ENCODE data around the gene NBPF8. TPM values are rescaled to one million over a fixed set of nuclear protein-coding genes. Genes with fewer than 3 reads are reported as not detected.
"Not testable (repeated sequence)": the region's sequence is repeated elsewhere in the genome, so short reads cannot be mapped to it uniquely, and the experiment has no call there.

The NBPF8 gene, protein sequence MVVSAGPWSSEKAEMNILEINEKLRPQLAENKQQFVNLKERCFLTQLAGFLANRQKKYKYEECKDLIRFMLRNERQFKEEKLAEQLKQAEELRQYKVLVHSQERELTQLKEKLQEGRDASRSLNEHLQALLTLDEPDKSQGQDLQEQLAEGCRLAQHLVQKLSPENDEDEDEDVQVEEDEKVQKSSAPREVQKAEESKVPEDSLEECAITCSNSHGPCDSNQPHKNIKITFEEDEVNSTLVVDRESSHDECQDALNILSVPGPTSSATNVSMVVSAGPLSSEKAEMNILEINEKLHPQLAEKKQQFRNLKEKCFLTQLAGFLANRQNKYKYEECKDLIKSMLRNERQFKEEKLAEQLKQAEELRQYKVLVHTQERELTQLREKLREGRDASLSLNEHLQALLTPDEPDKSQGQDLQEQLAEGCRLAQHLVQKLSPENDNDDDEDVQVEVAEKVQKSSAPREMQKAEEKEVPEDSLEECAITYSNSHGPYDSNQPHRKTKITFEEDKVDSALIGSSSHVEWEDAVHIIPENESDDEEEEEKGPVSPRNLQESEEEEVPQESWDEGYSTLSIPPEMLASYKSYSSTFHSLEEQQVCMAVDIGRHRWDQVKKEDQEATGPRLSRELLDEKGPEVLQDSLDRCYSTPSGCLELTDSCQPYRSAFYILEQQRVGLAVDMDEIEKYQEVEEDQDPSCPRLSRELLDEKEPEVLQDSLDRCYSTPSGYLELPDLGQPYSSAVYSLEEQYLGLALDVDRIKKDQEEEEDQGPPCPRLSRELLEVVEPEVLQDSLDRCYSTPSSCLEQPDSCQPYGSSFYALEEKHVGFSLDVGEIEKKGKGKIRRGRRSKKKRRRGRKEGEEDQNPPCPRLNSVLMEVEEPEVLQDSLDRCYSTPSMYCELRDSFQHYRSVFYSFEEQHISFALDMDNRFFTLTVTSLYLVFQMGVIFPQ
- total RNA-seq = 10 to 100 TPM in 2 of 4 donors, 1 to 10 TPM in 2; 4.6 to 16.8 (median 10.6) TPM

DNA sequence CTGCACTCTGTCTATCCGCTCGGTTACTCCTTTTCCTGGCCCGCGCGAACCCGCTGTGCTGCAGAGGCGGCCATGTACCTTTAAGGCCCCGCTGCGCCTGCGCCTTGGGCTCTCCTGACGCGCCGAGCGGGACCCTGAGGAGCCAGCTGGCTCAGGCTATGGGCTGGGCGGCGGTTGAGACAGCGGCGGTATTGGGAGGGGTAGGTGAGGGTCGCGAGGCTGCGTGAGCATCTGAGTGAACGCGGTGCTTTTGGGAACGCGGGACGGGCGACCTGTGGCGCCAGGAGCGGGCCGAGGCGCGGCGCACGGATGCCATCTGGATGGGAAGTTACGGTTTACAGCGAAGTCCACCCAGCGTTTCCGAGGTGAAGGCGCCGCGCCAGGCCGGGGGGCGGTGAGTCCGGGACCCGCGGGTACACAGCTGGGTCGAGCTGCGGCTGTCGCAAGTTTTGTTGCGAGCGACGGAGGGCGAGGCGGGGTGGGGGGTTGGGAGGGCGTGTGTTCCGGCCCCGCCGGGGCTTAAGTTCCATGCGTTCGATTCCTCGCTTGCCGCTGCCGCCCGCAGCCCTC is at the start of gene NBPF8:
Gene NBPF8 (plus strand): TSS at position 125 of the 570 bp plus-strand sequence. CDS start 21,488 bp downstream, outside the sequence.
- H3K4me1 ChIP-seq; H3K9me3 ChIP-seq; H3K27me3 ChIP-seq; intact Hi-C loops (cut with DNase I; ENCODE audit: low total_unique reads); H3K36me3 ChIP-seq: not testable (repeated sequence)
- peak within 1 kb of the TSS; percentile 64 to 67 for H3K4me3 ChIP-seq
- DNase-seq = peak; percentile 73 to 78
- H3K27ac ChIP-seq = peak within 1 kb of the TSS; percentile 82

DNA sequence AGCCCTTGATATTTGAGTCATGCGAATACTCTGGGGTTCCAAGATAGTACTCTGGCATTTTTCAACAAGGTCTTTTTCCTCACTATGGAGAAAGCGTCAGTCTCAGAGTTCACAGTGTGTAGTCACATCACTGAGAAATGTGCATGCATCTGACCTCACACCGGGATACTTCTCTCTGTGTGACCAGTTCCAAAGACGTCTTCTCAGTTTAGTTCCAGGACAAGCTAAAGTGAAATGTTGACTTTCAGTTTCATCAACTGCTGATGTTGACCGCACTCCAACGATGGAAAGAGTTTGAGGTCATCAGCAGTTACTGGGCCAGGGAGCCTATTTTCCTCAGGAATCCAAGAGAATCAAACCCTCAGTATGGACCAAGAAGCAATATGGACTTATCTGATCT is 47.1 kb upstream of the NBPF8 start:
- H3K4me1 ChIP-seq; H3K9me3 ChIP-seq; H3K4me3 ChIP-seq; DNase-seq; H3K27me3 ChIP-seq; H3K36me3 ChIP-seq; intact Hi-C loops (cut with DNase I; ENCODE audit: low total_unique reads); H3K27ac ChIP-seq: not testable (repeated sequence)

DNA sequence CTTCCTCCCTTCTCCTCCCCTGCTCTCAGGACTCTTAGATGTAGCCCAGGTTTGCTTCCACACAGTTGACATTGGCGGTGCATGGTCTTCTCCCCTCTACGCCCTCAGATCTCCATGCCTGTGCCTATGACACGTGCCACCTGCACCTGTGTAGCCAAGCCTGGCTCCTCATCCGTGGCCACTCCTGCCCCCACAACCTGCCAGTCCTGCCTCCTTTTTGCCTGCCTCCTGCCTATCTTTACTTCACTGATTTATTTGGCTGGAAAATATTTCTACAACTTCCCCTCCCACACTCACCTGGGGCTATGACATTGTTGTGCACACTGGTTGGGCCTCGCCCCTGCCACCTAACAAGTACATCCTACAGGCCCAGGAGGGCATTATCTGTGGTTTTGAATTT is 28.2 kb upstream of the NBPF8 start:
- H3K9me3 ChIP-seq; H3K36me3 ChIP-seq; DNase-seq; H3K4me1 ChIP-seq; H3K4me3 ChIP-seq; H3K27me3 ChIP-seq; H3K27ac ChIP-seq; intact Hi-C loops (cut with DNase I; ENCODE audit: low total_unique reads): not testable (repeated sequence)

DNA sequence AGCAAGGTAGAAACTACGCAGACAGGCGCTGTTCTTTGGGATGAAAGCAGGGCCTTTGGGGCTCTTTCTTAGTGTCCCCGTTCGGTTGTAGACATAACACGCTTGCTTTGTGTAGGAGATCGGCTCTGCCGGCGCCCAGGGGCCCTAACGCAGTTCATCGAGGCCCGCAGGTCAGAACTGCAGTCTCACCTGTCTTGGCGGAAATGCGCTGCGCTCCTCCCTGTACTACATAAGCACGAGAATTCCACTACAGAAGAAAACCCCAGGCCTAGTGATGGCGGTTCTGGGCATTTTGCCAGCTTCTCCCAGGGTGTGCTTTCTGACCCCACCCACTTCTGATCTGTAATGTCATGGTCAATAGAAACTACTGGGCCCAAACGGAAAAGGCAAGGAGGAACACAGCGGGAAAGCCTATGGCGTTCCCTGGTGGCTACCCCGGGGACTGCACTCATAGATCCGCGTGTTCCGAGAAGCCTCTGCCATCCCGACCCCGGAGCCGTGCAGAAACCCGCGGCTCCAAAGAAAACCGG is 26.2 kb upstream of the NBPF8 start:
- H3K27ac ChIP-seq; H3K4me1 ChIP-seq; H3K36me3 ChIP-seq; H3K4me3 ChIP-seq; intact Hi-C loops (cut with DNase I; ENCODE audit: low total_unique reads); H3K27me3 ChIP-seq; H3K9me3 ChIP-seq; DNase-seq: not testable (repeated sequence)

DNA sequence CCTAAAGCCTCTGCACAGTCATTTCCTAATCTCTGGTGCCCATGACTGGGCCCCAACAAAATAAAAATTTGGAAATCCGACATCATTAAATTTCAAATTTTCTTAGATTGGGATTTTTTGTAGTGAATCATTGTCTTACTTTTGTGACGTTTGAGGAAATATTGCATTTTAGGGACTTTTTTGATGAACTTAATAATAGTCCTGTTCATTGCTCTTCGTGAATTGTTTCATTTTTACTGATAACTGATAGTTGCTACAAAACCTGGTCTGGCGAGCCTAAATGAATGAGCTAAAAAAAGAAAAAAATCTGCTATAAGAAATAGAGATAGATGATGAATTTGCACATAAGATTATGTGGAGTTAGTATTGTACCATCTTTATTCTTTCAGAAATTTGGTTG is 23.5 kb upstream of the NBPF8 start:
- H3K9me3 ChIP-seq; H3K27me3 ChIP-seq; H3K4me1 ChIP-seq; intact Hi-C loops (cut with DNase I; ENCODE audit: low total_unique reads); H3K27ac ChIP-seq; H3K4me3 ChIP-seq; DNase-seq; H3K36me3 ChIP-seq: not testable (repeated sequence)

DNA sequence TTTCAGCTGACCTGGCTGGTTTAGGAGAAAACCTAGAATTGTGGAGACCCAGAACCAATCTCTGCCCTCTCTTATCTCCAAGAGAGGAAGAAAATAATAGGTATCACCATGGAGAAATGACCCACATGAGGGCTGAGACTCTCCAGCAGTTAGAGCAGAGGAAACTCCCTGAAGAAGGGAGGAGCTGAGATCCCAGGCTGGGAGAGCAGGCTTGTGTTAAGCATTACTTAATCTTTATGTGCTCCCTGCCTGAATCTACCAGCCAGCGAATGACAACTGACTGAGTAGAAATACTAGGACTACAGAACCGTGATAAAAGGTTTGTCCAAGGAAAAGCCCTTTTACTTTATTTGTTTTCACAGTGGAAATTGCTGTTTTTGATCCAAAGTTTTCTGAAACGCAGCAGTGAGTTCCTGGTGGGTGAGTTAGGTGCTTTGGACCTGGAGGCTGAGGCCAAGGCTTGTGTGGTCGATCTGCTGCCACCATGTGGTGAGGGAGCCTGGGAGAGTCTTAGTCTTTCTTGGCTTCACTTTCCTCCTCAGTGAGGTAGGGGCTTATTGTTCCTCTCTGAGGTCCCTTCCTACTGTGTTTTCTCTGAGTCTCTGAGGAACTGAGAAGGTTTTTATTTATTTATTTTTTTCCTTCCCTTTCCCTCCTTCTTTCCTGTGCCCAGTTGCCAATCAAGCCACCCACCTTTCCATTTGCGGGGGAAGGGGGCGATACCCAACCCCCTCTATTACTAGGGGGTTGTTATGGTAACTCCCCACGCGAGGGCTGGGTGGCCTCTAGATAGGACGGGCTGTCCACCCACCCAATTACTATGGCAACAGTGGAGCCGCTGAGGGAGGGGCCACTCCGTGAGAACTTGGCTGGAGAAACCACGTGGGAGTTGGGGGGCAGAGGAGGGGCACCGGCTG is 21.3 kb upstream of the NBPF8 start:
- H3K4me1 ChIP-seq; H3K36me3 ChIP-seq; intact Hi-C loops (cut with DNase I; ENCODE audit: low total_unique reads); H3K27ac ChIP-seq; H3K4me3 ChIP-seq; H3K27me3 ChIP-seq; DNase-seq; H3K9me3 ChIP-seq: not testable (repeated sequence)

DNA sequence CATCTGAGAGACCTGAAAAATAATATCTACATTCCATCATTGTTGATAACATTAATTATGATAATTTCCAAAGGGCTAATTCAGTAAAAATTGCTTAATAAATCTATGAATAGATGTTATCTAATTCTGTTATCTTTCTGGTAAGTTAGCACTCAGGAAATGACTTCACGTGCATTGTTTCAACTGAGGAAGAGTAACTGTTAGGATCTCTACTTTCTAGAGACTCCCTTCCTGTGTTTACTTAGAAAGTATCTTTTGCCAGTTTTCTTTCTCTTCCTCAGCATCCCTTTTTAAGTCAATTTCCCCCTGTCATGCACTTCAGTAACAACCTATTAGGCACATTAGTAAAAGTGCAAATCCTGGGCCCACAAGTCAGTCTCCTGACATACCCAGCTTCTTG is 9.5 kb upstream of the NBPF8 start:
- H3K36me3 ChIP-seq; intact Hi-C loops (cut with DNase I; ENCODE audit: low total_unique reads); H3K27ac ChIP-seq: not testable (repeated sequence)

DNA sequence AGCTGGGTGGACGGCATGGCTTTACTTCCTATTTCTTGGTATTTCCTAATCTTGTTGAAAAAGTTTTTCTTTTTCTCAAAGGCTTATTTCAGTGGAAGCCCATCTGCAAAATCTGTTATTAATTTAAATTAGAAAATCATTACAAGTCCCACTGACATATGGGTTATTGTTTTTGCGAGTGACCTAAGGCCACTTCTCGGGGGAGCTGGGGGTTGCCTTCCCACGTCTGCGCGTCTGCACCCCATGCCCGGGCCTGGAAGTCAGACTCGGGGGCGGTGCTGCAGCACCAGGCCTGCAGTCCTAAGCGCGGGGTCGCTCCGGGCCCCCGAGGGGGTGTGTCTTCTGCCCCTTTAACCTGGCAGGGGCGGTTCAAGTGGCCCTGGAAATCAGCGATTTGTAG is 384 bp upstream of the NBPF8 start:
- H3K36me3 ChIP-seq; H3K9me3 ChIP-seq; DNase-seq; H3K4me1 ChIP-seq; H3K27me3 ChIP-seq; H3K27ac ChIP-seq; intact Hi-C loops (cut with DNase I; ENCODE audit: low total_unique reads): not testable (repeated sequence)
- peak overlapping the region in 1 of 2 donors; percentile 67 for H3K4me3 ChIP-seq

More for the DNA sequence above, 9.5 kb upstream of the NBPF8 start:
- DNase-seq, H3K27me3 ChIP-seq, H3K4me3 ChIP-seq, H3K9me3 ChIP-seq, H3K4me1 ChIP-seq: not testable (repeated sequence)

DNA sequence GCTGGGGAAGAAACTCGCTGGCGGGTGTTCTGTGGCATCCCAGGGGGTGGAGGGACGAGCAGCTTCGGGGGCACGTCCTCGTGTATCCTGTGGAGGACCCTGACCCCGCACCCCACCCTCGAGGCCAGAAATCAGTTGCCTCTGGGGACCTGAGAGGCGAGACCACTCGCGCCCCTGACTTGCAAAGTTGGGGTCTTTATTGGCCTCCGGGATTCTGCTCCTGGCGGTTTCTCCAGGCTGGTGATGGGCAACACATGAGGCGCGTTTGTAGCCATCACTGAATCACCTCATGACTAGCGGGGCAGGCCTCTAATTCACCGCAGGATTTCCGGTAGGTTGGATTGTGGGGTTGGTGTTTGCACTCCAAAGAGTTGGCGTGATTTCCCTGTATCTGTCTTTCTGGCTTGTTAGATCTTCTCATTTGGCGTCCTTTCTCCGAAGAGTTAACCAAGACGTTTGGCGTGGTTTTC is 692 bp downstream of the NBPF8 start:
- peak; percentile 21 to 23 for DNase-seq
- Histone ChIP-seq H3K4me3 (peak overlapping the region; percentile 64 to 67), H3K27ac (peak overlapping the region; percentile 82)
- H3K9me3 ChIP-seq; intact Hi-C loops (cut with DNase I; ENCODE audit: low total_unique reads); H3K4me1 ChIP-seq; H3K27me3 ChIP-seq; H3K36me3 ChIP-seq: not testable (repeated sequence)

DNA sequence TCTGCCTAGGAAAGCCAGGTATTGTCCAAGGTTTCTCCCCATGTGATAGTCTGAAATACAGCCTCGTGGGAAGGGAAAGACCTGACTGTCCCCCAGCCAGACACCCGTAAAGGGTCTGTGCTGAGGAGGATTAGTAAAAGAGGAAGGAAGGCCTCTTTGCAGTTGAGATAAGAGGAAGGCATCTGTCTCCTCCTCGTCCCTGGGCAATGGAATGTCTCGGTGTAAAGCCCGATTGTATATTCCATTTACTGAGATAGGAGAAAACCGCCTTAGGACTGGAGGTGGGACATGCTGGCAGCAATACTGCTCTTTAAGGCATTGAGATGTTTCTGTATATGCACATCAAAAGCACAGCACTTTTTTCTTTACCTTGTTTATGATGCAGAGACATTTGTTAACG is 10.2 kb downstream of the NBPF8 start:
- H3K9me3 ChIP-seq; H3K36me3 ChIP-seq; DNase-seq; intact Hi-C loops (cut with DNase I; ENCODE audit: low total_unique reads); H3K4me1 ChIP-seq; H3K4me3 ChIP-seq; H3K27ac ChIP-seq; H3K27me3 ChIP-seq: not testable (repeated sequence)

DNA sequence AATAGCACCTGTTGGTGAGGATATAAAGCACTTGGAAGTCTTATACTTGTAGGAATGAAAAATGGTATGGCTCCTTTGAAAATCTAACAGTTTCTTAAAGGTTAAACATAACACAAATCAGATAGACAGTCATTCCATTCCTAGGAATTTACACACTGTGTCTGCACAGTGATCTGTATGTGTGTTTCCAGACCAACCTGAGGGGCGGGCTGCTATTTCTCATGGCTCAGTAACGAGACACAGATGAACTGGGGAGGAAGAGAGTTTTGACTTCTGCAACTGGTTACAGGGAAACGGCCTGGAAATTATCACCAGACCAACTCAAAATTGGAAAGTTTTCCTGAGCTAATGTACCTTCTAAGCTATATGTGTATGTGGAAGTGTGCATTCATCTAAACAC is 16.8 kb downstream of the NBPF8 start:
- H3K27ac ChIP-seq; H3K4me3 ChIP-seq; intact Hi-C loops (cut with DNase I; ENCODE audit: low total_unique reads); H3K9me3 ChIP-seq; H3K27me3 ChIP-seq; DNase-seq; H3K4me1 ChIP-seq; H3K36me3 ChIP-seq: not testable (repeated sequence)

DNA sequence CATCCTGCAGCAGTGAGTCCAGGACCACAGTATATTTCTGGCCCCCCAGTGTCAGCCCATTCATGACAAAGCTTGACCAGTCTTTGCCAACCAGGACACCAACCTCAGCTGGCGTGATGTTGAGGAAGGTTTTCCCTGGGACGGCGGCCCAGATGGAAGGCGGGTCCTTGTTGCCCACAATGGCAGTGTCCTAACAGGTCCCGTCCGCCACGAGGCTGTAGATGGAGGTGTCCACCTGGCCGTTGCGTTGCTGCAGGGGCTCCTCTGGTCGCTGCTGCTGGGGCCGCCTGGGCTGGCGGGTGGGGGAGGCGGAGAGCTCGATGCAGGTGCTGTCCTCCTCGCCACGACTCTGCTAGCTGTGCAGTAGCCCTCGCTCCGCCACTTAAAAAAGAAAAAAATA is 19.0 kb downstream of the NBPF8 start:
- H3K36me3 ChIP-seq; H3K4me1 ChIP-seq; H3K4me3 ChIP-seq; intact Hi-C loops (cut with DNase I; ENCODE audit: low total_unique reads); DNase-seq; H3K27me3 ChIP-seq; H3K27ac ChIP-seq; H3K9me3 ChIP-seq: not testable (repeated sequence)

Measured in uterus (tissue), 4 donors.